GM13976 (cell line): ENCODE data around the gene ITPA.
"Not testable (repeated sequence)": the region's sequence is repeated elsewhere in the genome, so short reads cannot be mapped to it uniquely, and the experiment has no call there.

Experiments used
- DNase-seq: peaks from one replicate; pipeline ENCODE4 v3.0.0; 2012; ENCODE audit warnings: low spot score
- CTCF ChIP-seq: IDR thresholded peaks from 2 replicates; pipeline ENCODE4 v1.5.1; 2012; ENCODE audit warnings: borderline replicate concordance, mild to moderate bottlenecking; ENCODE audit not compliant: insufficient read depth; ENCODE audit errors: extremely low read depth, missing control alignments, control extremely low read depth
- in situ Hi-C: fragments of 300-500 bp; cut with MboI; formaldehyde crosslinking; loops from one replicate; pipeline ENCODE4 v1.12.0; 2022; ENCODE audit warnings: low sequenced_read_pairs, mixed read lengths, inconsistent platforms; ENCODE audit not compliant: unreplicated experiment

The ITPA gene

DNA sequence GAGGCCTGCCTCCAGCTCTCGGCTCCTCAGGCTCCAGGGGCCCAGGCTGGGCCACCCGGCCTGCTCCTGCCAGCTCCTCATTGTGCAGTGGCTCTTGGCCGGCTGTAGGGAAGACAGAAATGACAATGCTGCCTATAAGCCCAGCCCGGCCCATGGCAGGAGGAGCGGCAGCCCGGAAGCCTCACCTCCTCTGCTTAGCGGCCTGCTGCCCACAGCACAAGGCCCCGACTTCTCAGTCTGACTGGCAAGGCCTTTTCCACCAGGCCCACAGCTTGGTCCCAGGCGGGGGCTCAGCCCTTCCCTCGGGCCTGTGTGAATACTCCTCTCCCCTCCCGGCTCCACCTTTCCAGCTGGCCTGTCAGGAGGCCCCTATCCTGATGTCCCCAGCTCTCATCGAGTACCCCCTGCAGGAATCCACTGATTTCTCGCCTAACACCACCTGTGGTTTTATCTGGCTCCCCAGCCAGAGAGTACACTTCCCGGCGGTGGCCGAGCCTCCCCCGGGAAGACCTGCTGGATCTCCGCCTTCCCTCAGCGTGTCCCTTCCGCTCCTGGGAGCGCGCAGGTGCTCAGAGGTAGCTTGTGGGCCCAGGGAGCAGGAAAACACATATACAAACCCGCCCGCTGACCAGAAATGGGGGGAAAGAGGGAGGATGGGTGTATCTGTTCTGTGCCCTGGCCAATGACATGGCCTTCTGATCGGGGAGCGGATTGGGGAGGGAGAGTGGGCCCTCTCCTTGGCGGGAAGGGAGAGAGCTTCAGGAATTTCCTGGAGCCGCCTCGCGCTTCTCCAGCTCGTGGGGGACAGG is 5.8 kb upstream of the ITPA start:
- no peak for TF ChIP-seq CTCF
- DNase-seq, result peak; percentile 70
- in situ Hi-C loops, result no loop called here

GRCh38 chr20:3204124-3204794 is 5.0 kb upstream of the ITPA start, which contains the start of gene DDRGK1:
DDRGK1 (minus strand) TSS chr20:3204682; CDS start chr20:3204627, 55 bp downstream.
- no peak for TF ChIP-seq CTCF
- peak; percentile 94 for DNase-seq
- in situ Hi-C loops, result no loop called here

GRCh38 chr20:3208786-3209256 is 477 bp upstream of the ITPA start:
- no peak for TF ChIP-seq CTCF
- DNase-seq, result no peak
- in situ Hi-C loops, result no loop called here

- TF ChIP-seq CTCF, result no peak
- in situ Hi-C loops, result no loop called here
- DNase-seq, result no peak
Observed at GRCh38 chr20:3209946-3210317, 634 bp downstream of the ITPA start.

DNA sequence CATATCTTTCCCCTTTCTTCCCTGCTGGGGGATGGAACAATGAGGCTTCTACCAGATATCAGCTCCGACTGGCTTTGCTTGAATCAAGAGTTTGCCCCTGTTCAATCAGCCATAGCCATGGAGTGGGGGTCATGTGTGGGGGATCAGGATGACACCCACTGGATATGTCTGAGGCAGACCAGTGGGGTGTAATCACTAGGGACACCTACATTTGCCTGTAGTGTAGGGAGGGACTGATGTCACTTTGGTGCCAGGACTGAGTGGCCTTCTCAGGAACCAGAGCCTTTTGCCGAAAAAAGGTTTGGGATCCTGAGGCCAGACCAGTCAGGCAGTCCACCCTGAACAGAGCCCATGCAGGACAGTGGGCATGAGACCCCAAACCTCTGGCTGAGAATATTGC is 1.0 kb downstream of the ITPA start:
- no peak for DNase-seq
- in situ Hi-C loops, result no loop called here
- TF ChIP-seq CTCF, result no peak

DNA sequence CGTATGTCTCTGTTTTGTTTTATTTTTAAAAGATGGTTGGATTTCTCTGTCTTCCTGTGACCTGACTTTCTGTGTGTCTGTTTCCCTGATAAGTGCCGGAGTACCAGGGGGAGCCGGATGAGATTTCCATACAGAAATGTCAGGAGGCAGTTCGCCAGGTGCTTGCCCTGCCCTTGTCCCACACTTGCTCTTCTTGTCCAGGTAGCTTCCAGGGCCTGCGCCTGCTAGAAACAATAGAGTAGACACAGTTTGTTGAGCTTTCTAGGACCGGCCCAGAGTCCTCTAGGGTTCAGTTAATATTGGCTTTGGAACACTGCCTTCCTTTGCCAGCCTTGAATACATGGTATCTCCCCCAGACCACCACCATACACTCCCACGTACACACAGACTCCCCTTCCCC is 3.9 kb downstream of the ITPA start:
- no peak for DNase-seq
- in situ Hi-C loops, result no loop called here
- no peak for TF ChIP-seq CTCF

GRCh38 chr20:3215359-3215917 is 6.1 kb downstream of the ITPA start:
- in situ Hi-C loops, DNase-seq: not testable (repeated sequence)
